Measurements from ENCODE around the gene PRKCQ. TPM values are rescaled to one million over a fixed set of nuclear protein-coding genes. Genes with fewer than 3 reads are reported as not detected.
"Not testable (repeated sequence)": the region's sequence is repeated elsewhere in the genome, so short reads cannot be mapped to it uniquely, and the experiment has no call there.

Gene PRKCQ
- total RNA-seq, 1 experiment from 2014 or later: not detected

GRCh38 chr10:6456067-6456466, 124.0 kb downstream of the PRKCQ start:
- DNase-seq (ENCODE audit: low spot score): no peak

GRCh38 chr10:6455592-6455991, 124.5 kb downstream of the PRKCQ start:
- DNase-seq (ENCODE audit: low spot score): no peak

GRCh38 chr10:6446711-6447110, 133.4 kb downstream of the PRKCQ start:
- no peak for DNase-seq (ENCODE audit: low spot score)

DNA sequence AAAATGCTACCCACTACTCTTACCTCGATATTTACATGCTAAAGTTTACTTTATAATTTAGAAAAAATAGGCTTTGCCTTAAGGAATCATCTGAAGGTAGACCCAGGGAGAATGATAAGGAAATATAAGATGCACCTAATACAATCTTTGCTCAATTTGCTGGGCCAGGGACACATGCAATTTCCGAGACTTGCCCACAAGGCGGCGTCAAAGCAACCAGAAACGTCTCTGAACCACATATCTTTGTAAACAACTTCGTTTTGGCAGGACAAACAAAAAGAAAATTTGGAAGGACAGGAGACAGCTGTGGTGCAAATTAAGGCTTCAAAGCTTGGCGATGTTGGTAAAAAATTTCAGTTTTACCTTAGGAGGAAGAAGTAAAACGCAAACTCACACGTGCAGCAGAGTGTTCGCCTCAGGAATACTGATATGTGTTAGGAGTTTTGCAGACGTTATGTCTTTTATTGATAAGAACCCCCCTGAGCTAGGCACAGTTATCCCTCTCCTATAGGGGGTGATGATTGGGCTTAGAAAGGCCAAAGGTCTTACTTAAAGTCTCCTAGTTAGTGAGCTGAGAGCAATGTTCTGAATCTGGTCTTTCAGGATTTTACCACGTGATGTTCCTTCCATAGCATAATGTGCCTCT, 134.3 kb downstream of the PRKCQ start:
- DNase-seq (ENCODE audit: low spot score): peak; percentile 37

DNA sequence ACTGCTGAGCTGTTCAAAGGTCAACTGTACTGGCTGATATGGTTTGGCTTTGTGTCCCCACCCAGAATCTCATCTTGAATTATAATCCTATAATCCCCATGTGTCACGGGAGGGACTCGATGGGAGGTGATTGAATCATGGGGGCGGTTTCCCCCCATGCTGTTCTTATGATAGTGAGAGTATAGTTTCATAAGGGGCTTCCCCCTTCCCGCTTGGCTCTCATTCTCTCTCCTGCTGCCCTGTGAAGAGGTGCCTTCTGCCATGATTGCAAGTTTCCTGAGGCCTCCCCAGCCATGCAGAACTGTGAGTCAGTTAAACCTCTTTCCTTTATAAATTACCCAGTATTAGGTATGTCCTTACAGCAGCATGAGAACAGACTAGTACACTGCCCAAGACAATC, 140.2 kb downstream of the PRKCQ start:
- not testable (repeated sequence) for DNase-seq (ENCODE audit: low spot score)

DNA sequence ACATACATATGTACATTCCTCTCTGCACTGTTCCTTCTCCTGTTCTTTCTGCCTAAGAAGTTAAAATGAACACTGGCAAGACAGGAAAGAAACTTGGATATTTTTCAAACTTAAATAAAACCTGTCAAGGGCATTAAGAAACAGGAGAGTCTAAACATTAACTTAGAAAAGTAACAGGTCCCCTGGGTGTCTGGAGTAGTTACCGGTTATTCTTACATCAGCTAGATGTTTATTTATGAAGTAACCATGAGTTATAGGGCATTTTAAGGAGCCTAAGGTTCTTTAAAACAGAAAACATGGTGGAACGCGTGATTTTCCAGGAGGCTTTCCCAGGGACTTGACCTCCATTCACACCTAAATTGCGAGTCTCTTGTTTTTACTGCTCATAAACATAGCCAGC, 148.2 kb downstream of the PRKCQ start:
- DNase-seq (ENCODE audit: low spot score): no peak

GRCh38 chr10:6431186-6431585, 148.9 kb downstream of the PRKCQ start:
- DNase-seq (ENCODE audit: low spot score): no peak

DNA sequence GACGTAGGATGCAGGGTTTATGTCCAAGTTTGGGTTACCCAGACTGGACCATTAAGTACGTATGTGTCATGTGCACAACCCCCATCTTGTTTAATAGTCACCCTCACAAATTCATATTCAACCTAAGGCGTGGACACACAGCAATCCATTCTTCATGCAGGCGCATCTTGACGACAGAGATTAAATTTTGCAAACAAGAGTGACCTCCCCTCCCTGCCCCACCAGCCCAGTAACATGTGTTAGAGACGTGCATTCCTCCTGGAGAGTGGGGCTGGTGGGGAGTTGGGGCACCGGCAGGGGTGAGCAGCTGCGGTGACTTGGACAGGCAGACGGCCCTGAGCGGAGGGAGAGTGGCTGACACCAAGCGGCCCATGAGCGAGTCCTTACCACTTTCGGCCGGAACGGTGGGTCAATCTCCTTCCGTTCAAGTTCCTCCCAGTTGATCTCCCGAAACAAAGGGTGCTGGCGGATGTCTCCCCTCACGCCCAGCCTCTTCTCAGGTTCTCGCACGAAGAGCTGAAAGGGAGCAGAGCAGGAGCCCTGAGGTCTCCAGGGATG, 149.6 kb downstream of the PRKCQ start:
- no peak for DNase-seq (ENCODE audit: low spot score)

- no peak for DNase-seq (ENCODE audit: low spot score)
Measured at GRCh38 chr10:6427357-6427959, 152.6 kb downstream of the PRKCQ start.

- no peak for DNase-seq (ENCODE audit: low spot score)
Measured at GRCh38 chr10:6426317-6426716, 153.8 kb downstream of the PRKCQ start.

- no peak for DNase-seq (ENCODE audit: low spot score)
Measured at GRCh38 chr10:6423413-6424170, 156.5 kb downstream of the PRKCQ start.

DNA sequence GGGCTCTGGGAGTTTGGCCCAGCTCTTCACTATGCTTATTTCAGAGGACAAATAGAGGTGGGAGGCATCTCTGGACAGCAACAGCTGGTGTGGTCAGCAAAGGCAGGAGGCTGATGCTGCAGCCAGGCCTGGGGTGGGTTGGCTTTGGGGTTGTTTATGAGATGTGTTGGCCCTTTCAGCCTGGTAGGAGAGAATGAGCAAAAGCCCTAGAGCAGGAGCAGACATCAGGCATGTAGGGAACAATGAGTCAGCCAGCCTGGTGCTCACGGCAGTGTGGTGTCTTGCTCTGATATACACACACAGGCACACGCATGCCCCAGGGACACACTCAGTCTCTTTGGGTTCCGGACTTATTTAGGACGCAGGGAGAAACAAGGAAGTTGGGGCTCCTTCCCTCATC, 157.1 kb downstream of the PRKCQ start:
- no peak for DNase-seq (ENCODE audit: low spot score)

DNA sequence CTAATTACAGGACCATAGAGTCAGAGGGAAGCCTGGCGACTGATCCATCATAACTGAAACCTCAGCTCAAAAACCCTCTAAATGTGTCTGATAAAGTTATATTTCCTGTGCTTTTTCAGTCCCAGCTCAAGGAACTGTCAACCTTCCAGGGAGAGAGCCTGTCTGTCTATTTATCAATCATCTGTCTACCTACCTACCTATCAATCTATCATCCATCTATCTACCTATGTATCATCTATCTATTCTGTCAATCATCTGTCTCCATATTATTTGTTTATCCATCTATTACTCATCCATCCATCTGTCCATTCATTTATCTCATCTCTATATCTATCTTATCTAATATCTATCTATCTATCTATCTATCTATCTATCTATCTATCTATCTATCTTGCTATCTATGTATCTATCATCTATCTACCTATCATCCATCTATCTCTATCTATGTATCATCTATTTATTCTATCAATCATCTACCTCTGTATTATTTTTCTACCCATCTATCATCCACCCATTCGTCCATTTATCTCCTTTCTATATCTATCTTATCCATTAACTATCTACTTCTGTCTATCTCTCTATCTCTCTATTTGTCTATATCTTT, 161.4 kb downstream of the PRKCQ start:
- no peak for DNase-seq (ENCODE audit: low spot score)

- no peak for DNase-seq (ENCODE audit: low spot score)
Measured at GRCh38 chr10:6418167-6418566, 161.9 kb downstream of the PRKCQ start.

DNA sequence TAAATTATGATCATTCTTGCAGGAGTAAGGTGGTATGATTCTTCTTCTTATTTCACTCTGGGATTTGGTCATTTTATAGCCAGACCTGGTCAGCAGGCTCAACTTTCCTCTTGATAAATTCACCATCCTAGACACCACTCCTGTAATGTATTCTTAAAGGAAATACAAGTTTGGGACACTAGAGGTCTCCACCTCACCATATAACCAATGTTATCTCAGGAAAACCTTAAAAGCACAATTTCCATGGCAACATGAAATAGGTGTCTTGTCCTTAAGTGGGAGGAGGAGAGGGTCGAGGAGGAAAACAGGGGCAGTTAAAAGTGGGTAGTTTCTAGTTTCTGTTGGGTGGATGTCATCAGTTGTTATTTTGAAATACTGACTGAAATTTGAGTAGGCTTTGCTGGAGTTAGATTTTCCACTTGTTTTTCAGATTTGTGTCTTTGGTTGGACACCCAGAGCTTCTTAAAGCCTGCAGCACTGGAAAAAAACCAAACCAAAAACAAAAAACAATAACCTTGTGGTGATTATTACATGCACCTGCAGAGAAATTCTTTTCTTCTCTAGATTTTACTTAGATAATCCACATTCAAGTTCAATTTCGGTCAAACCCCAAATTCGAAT, 163.1 kb downstream of the PRKCQ start:
- peak; percentile 49 for DNase-seq (ENCODE audit: low spot score)

DNA sequence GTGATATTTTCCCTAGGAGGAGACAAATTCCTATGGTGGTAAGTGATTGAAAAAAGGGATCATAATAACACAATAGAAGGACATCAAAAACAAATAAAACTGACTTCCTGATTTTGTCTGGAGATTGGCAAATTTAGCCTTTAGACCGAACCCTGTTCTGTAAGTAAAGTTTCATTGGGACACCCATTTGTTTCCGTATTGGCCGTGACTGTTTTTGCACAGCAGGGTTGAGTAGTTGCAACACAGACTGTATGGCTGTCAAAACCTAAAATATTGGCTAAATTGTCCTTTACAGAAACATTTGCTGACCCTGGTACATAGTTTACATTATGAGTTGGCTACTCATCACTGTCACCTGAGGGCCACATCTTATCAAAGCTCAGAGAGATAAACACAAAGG, 168.6 kb downstream of the PRKCQ start:
- no peak for DNase-seq (ENCODE audit: low spot score)

DNA sequence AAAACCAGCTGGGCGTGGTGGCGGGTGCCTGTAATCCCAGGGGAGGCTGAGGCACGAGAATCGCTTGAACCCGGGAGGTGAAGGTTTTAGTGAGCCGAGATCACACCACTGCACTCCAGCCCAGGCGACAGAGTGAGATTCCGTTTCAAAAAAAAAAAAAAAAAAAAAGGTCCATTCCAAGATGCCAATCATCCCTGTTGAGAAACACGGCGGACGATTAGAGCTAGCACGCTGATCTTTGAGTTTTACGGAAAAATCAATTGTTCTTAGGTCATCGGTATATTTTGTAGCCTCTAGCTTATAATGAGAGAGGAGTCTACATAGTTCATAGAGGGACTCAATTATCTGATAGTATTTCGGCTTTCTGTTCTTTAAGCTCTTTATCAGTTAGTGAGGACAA, 169.2 kb downstream of the PRKCQ start:
- no peak for DNase-seq (ENCODE audit: low spot score)

GRCh38 chr10:6409971-6410643, 170.0 kb downstream of the PRKCQ start:
- DNase-seq (ENCODE audit: low spot score): peak; percentile 29

- DNase-seq (ENCODE audit: low spot score): no peak
Measured at GRCh38 chr10:6408799-6409198, 171.3 kb downstream of the PRKCQ start.

- DNase-seq (ENCODE audit: low spot score): no peak
Measured at GRCh38 chr10:6407034-6407721, 172.9 kb downstream of the PRKCQ start.

Data from A172 (cell line).